Liver (tissue), 3 donors: ENCODE results near the gene SRRM3.

ENCODE experiments used
- EGR1 ChIP-seq, 2 donors: IDR thresholded peaks; 2 replicates each; pipeline ENCODE4 v1.6.1; 2016 to 2018; ENCODE audit warnings: antibody characterized with exemption in 2 of 2, low read depth in 2 of 2
- GABPA ChIP-seq, 2 donors: IDR thresholded peaks in 1 of 2; conservative IDR thresholded peaks in 1 of 2; 2 replicates each; pipeline ENCODE4 v1.6.1; 2016; ENCODE audit warnings: antibody characterized with exemption in 2 of 2, mild to moderate bottlenecking in 1 of 2, moderate library complexity in 1 of 2
- RAD21 ChIP-seq, 2 donors: IDR thresholded peaks; 2 replicates each; pipeline ENCODE4 v1.6.1; 2016; ENCODE audit warnings: antibody characterized with exemption in 2 of 2, mild to moderate bottlenecking in 2 of 2
- TAF1 ChIP-seq: conservative IDR thresholded peaks from 2 replicates; pipeline ENCODE4 v1.6.1; 2016; ENCODE audit warnings: antibody characterized with exemption, mild to moderate bottlenecking
- TF ChIP-seq, protein P1 (sequence below): fragments of 150-350 bp; IDR thresholded peaks from 2 replicates; pipeline ENCODE4 v1.5.1; 2017; ENCODE audit warnings: improper control_type of control experiment, low read depth, low read length; ENCODE audit not compliant: missing input control
- TF ChIP-seq, protein P2 (sequence below): IDR thresholded peaks from 2 replicates; pipeline ENCODE4 v1.6.1; 2016; ENCODE audit warnings: antibody characterized with exemption
- donor health status: healthy.
- donor health status: healthy.

DNA sequence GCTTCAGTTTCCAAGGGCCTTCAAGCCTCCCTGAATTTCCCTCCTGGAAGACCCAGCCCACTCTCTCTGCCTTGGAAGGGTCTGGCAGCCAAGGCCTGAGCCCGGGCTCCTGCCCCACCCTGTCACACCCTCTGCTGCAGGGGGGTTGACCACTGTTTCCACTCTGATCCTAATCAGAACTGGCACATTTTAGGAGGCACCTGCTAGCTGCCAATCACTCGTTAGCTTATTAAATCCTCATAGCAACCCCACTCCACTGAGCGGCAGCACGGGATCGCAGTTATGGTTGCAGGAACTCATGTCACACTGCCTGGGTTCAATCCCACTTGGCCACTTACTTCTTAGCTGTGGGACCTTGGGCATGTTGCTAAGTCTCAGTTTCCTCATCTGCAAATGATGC, 113.7 kb downstream of the SRRM3 start:
- TF ChIP-seq, protein P1, sequence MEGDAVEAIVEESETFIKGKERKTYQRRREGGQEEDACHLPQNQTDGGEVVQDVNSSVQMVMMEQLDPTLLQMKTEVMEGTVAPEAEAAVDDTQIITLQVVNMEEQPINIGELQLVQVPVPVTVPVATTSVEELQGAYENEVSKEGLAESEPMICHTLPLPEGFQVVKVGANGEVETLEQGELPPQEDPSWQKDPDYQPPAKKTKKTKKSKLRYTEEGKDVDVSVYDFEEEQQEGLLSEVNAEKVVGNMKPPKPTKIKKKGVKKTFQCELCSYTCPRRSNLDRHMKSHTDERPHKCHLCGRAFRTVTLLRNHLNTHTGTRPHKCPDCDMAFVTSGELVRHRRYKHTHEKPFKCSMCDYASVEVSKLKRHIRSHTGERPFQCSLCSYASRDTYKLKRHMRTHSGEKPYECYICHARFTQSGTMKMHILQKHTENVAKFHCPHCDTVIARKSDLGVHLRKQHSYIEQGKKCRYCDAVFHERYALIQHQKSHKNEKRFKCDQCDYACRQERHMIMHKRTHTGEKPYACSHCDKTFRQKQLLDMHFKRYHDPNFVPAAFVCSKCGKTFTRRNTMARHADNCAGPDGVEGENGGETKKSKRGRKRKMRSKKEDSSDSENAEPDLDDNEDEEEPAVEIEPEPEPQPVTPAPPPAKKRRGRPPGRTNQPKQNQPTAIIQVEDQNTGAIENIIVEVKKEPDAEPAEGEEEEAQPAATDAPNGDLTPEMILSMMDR, result no peak
- TF ChIP-seq TAF1 (no peak), GABPA (IDR thresholded peaks at IDR 0.05 in 1 of 2, conservative IDR thresholded peaks at IDR 0.05 in 1 of 2) (no peak), RAD21 (IDR thresholded peaks at IDR 0.05) (no peak), EGR1 (IDR thresholded peaks at IDR 0.05; ENCODE audit: low read depth in 2 of 2) (no peak)
- TF ChIP-seq, protein P2, sequence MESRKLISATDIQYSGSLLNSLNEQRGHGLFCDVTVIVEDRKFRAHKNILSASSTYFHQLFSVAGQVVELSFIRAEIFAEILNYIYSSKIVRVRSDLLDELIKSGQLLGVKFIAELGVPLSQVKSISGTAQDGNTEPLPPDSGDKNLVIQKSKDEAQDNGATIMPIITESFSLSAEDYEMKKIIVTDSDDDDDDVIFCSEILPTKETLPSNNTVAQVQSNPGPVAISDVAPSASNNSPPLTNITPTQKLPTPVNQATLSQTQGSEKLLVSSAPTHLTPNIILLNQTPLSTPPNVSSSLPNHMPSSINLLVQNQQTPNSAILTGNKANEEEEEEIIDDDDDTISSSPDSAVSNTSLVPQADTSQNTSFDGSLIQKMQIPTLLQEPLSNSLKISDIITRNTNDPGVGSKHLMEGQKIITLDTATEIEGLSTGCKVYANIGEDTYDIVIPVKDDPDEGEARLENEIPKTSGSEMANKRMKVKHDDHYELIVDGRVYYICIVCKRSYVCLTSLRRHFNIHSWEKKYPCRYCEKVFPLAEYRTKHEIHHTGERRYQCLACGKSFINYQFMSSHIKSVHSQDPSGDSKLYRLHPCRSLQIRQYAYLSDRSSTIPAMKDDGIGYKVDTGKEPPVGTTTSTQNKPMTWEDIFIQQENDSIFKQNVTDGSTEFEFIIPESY, result no peak
